Measurements from ENCODE around the gene PLK4.
"Not testable (repeated sequence)": the region's sequence is repeated elsewhere in the genome, so short reads cannot be mapped to it uniquely, and the experiment has no call there.

PLK4 gene

GRCh38 chr4:127917151-127917550 is 36.5 kb downstream of the PLK4 start:
- DNase-seq: no peak

- no peak for DNase-seq
These were observed 39.8 kb downstream of the PLK4 start for GRCh38 chr4:127920521-127920920.

GRCh38 chr4:127922226-127922625 is 41.5 kb downstream of the PLK4 start:
- no peak for DNase-seq

- DNase-seq: not testable (repeated sequence)
These were observed 45.0 kb downstream of the PLK4 start for GRCh38 chr4:127925720-127926119.

- DNase-seq: no peak
These were observed 49.5 kb downstream of the PLK4 start for GRCh38 chr4:127930175-127930574.

GRCh38 chr4:127931836-127932235 is 51.1 kb downstream of the PLK4 start:
- DNase-seq: not testable (repeated sequence)

- DNase-seq: no peak
These were observed 56.3 kb downstream of the PLK4 start for GRCh38 chr4:127936974-127937373.

All from GOT3 (cell line).